IPS DF 6.9 (cell line): ENCODE measurements around the gene PLEKHG4.

Experiments used
- DNase-seq: peaks from one replicate; pipeline ENCODE4 v3.0.0-alpha.2; 2013; ENCODE audit warnings: low read depth, low spot score
- H3K27ac ChIP-seq: one replicate; pipeline ENCODE4 v1.5.1; 2013; ENCODE audit warnings: low read length, control low read depth
- H3K27me3 ChIP-seq: 2 replicates; pipeline ENCODE4 v1.6.1; 2013; ENCODE audit warnings: mild to moderate bottlenecking, low read length; ENCODE audit not compliant: control insufficient read depth, insufficient read depth
- H3K36me3 ChIP-seq: 2 replicates; pipeline ENCODE4 v1.6.1; 2013; ENCODE audit warnings: low read length; ENCODE audit not compliant: control insufficient read depth, insufficient read depth
- H3K4me1 ChIP-seq: 2 replicates; pipeline ENCODE4 v1.6.1; 2013; ENCODE audit warnings: low read length; ENCODE audit not compliant: control insufficient read depth, insufficient read depth
- H3K4me3 ChIP-seq: 2 replicates; pipeline ENCODE4 v1.5.1; 2013; ENCODE audit warnings: mild to moderate bottlenecking, low read length
- H3K9me3 ChIP-seq: 2 replicates; pipeline ENCODE4 v1.6.1; 2013; ENCODE audit warnings: low read length, inconsistent platforms; ENCODE audit not compliant: control insufficient read depth, insufficient read depth
- WGBS: extraction: QIAGEN DNeasy Blood & Tissue Kit; methylation state at CpG from one replicate; pipeline ENCODE4 v1.1.7; 2013; ENCODE audit warnings: mixed read lengths, missing lambda C conversion rate; ENCODE audit not compliant: insufficient read length, insufficient coverage; 5-methylcytosine and 5-hydroxymethylcytosine counted together

Gene PLEKHG4

GRCh38 chr16:67254801-67255552, 24.4 kb upstream of the PLEKHG4 start:
- H3K27ac ChIP-seq, result no peak overlapping the region
- peaks cover 3% of the 10 kb centered on the region; the same call in 1 of the 2 replicates for H3K36me3 ChIP-seq
- no CpG with 5 or more reads among the region's 18 CpGs for WGBS
- no peak for DNase-seq
- peaks cover under 1% of the 10 kb centered on the region for H3K4me1 ChIP-seq
- no peaks in the 10 kb centered on the region for H3K27me3 ChIP-seq
- no peak overlapping the region for H3K4me3 ChIP-seq
- H3K9me3 ChIP-seq, result no peaks in the 10 kb centered on the region

GRCh38 chr16:67255553-67256221, 23.6 kb upstream of the PLEKHG4 start:
- Histone ChIP-seq H3K9me3 (no peaks in the 10 kb centered on the region), H3K27me3 (no peaks in the 10 kb centered on the region), H3K36me3 (peaks cover 3% of the 10 kb centered on the region; the same call in 1 of the 2 replicates), H3K4me3 (no peak overlapping the region), H3K27ac (no peak overlapping the region), H3K4me1 (no peaks in the 10 kb centered on the region; the same call in 1 of the 2 replicates)
- no peak for DNase-seq
- no CpG with 5 or more reads among the region's 17 CpGs for WGBS

GRCh38 chr16:67256701-67257230, 22.6 kb upstream of the PLEKHG4 start:
- Histone ChIP-seq H3K27me3 (no peaks in the 10 kb centered on the region), H3K4me1 (no peaks in the 10 kb centered on the region; the same call in 1 of the 2 replicates), H3K27ac (no peak overlapping the region), H3K9me3 (no peaks in the 10 kb centered on the region), H3K4me3 (no peak overlapping the region), H3K36me3 (peaks cover 3% of the 10 kb centered on the region; the same call in 1 of the 2 replicates)
- DNase-seq, result no peak
- WGBS, result no CpG with 5 or more reads among the region's 11 CpGs

- WGBS, result no CpG with 5 or more reads among the region's 4 CpGs
- H3K4me3 ChIP-seq, result no peak overlapping the region
- H3K36me3 ChIP-seq, result peaks cover 3% of the 10 kb centered on the region; the same call in 1 of the 2 replicates
- DNase-seq, result no peak
- H3K27me3 ChIP-seq, result no peaks in the 10 kb centered on the region
- H3K9me3 ChIP-seq, result no peaks in the 10 kb centered on the region
- H3K4me1 ChIP-seq, result no peaks in the 10 kb centered on the region; the same call in 1 of the 2 replicates
- no peak overlapping the region for H3K27ac ChIP-seq
Observed at GRCh38 chr16:67257486-67258160, 21.7 kb upstream of the PLEKHG4 start.

GRCh38 chr16:67258161-67258835, 21.0 kb upstream of the PLEKHG4 start:
- no peaks in the 10 kb centered on the region for H3K27me3 ChIP-seq
- no peaks in the 10 kb centered on the region for H3K9me3 ChIP-seq
- no CpG with 5 or more reads among the region's 11 CpGs for WGBS
- H3K36me3 ChIP-seq, result peaks cover 3% of the 10 kb centered on the region; the same call in 1 of the 2 replicates
- no peak for DNase-seq
- no peaks in the 10 kb centered on the region; the same call in 1 of the 2 replicates for H3K4me1 ChIP-seq
- H3K4me3 ChIP-seq, result no peak overlapping the region
- no peak overlapping the region for H3K27ac ChIP-seq

- no peak overlapping the region for H3K4me3 ChIP-seq
- H3K27me3 ChIP-seq, result no peaks in the 10 kb centered on the region
- H3K36me3 ChIP-seq, result peaks cover 3% of the 10 kb centered on the region; the same call in 1 of the 2 replicates
- no peaks in the 10 kb centered on the region for H3K9me3 ChIP-seq
- no peaks in the 10 kb centered on the region; the same call in 1 of the 2 replicates for H3K4me1 ChIP-seq
- WGBS, result no CpG with 5 or more reads among the region's 12 CpGs
- no peak overlapping the region for H3K27ac ChIP-seq
- no peak for DNase-seq
Observed at GRCh38 chr16:67259705-67260104, 19.6 kb upstream of the PLEKHG4 start.

GRCh38 chr16:67260426-67261063, 18.8 kb upstream of the PLEKHG4 start:
- Histone ChIP-seq H3K9me3 (no peaks in the 10 kb centered on the region), H3K27ac (no peak overlapping the region), H3K27me3 (no peaks in the 10 kb centered on the region), H3K4me3 (no peak overlapping the region), H3K36me3 (peaks cover 3% of the 10 kb centered on the region; the same call in 1 of the 2 replicates), H3K4me1 (no peaks in the 10 kb centered on the region; the same call in 1 of the 2 replicates)
- WGBS, result no CpG with 5 or more reads among the region's 4 CpGs
- DNase-seq, result no peak

GRCh38 chr16:67263201-67263600, 16.1 kb upstream of the PLEKHG4 start:
- Histone ChIP-seq H3K27me3 (no peaks in the 10 kb centered on the region), H3K27ac (no peak overlapping the region), H3K4me3 (no peak overlapping the region), H3K4me1 (no peaks in the 10 kb centered on the region; the same call in 1 of the 2 replicates), H3K9me3 (no peaks in the 10 kb centered on the region), H3K36me3 (peaks cover 3% of the 10 kb centered on the region; the same call in 1 of the 2 replicates)
- DNase-seq, result no peak
- no CpG with 5 or more reads among the region's 3 CpGs for WGBS

GRCh38 chr16:67264277-67264676, 15.1 kb upstream of the PLEKHG4 start:
- Histone ChIP-seq H3K36me3 (0 out of 2 replicates have a peak, but pooled peaks cover 3% of the 10 kb centered on the region), H3K4me3 (no peak overlapping the region), H3K27me3 (no peaks in the 10 kb centered on the region), H3K4me1 (no peaks in the 10 kb centered on the region), H3K9me3 (no peaks in the 10 kb centered on the region), H3K27ac (no peak overlapping the region)
- no peak for DNase-seq
- no CpG with 5 or more reads among the region's 9 CpGs for WGBS
